ENCODE measurements around the gene TBX2.
A peak's percentile ranks its signal among the peaks of the same experiment; 100 is the strongest.

Gene TBX2

DNA sequence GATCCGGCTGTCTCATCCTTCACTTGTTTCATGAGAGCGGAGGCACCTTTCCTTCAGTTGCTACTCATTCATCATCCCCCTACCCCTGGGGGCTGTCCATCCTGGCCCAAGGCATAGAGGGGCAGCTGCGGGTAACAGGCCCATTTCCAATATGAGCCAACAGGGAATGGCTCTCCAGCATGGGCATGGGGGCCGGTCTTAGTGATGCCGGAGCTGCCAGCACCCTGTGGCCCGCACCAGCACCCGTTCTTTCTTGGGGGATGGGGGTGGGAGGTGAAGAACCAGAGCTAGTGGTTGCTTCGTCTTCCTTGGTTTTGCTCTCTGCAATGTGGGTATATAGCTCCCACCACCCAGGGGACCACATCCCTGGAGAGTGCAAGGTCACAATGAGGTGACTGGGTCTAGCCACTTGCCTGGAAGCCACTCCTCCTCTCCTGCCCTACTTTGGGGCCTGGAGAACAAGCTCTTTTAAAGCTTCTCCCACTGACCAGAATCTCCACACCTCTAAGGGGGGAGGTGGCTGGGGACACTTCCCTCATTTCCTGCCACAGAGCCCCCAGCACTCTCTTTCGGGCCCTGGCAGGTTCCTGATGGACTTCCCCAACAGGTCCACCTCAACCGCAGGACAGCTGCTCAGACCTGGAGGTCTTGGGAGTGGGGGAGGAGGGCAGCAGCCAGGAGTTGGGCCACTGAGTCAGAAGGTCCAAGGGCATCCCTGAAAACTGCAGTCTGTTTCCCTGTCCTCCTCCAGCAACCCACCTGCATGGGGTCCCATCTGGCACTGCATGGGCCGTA, 11.9 kb upstream of the TBX2 start:
- peak; percentile 40 for FAIRE-seq
- DNase-seq (ENCODE audit: low spot score): no peak

- FAIRE-seq: peak; percentile 48
- no peak for DNase-seq (ENCODE audit: low spot score)
Measured at GRCh38 chr17:61388561-61389356, 10.9 kb upstream of the TBX2 start.

GRCh38 chr17:61389670-61390478, 9.8 kb upstream of the TBX2 start:
- peak; percentile 91 for FAIRE-seq
- peak; percentile 92 for DNase-seq (ENCODE audit: low spot score)

DNA sequence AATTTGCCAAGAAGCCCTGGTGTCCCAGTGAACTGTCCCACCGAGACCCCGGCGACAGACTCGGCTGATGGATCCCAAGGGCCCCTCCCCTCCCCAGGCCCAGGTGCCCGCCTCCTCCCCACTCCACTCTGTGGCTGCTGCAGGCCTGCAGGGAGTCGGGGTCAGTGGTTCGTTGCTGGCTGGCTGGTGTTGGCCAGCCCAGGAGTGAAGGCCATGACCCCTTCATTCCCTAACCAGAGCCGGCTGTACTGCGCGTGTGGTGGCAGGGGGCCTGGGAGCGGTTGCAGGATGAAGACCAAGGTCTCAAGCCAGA, 9.2 kb upstream of the TBX2 start:
- no peak for DNase-seq (ENCODE audit: low spot score)
- no peak for FAIRE-seq

DNA sequence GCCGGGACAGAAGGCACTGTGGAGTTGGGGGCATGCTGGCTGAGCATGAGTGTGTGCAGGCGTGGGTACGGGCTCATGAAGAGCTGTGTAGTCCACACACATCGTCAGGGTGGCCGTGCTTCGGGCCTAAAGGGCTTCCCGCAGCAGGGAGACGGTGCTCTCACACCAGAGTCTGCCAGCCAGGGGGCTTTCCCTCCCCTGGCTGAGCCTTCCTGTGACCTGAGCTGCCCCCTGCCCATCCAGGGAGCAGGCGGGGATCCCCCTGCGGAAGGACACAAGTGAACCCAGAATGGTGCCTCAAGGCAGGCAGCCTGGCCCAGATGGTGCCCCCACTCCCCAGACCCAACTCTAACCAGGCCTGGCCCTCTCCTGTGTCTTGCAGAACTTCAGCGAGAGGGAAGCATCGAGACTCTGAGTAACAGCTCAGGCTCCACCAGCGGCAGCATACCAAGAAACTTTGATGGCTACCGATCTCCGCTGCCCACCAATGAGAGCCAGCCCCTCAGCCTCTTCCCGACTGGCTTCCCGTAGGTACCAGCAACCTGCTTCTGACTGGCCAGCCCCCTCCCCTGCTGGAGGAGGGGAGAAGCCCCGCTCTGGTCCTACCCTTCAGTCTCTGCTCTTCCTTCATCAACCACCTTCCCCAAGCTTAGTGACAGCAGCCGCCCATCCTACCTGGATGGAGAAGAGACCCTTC, 7.9 kb upstream of the TBX2 start:
- peak; percentile 46 for FAIRE-seq

DNA sequence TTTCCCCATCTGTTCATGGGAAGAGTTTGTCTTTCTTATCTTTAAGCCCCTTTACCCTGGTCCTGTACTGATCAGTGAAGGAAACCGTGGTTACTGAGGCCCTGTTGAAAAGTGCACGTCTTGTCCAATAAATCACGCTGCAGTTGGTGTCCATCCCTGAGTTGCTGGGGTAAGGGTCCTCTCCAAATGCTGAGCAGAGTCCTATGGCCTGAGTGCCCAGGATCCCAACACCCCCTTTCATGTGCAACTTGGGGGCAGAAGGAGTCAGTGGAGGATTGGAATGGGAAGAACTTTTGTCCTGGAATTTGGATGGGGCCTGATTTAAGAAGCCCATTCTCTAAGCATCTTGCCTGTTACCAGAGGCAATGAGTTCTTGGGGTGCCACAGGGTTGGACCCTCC, 7.0 kb upstream of the TBX2 start:
- FAIRE-seq (no peak), DNase-seq (ENCODE audit: low spot score) (no peak)

More for the DNA sequence above, 7.9 kb upstream of the TBX2 start:
- no peak for DNase-seq (ENCODE audit: low spot score)

DNA sequence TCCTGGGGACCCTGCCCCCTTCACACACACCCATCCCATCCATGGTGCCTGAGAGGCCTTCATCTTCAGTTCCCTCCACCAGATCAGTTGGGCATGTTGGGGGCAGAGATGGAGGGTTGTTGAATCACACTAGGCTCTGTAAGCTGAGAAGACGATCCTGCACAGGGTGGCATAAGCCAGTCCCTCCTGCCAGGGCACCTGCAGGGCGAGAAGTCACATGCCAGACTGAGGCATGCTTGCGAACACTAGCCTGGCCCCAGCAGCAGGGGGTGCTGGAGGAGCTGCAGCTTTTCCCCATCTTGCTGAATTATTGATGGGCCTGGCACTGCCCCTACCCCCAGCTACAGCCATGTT, 6.1 kb upstream of the TBX2 start:
- DNase-seq (ENCODE audit: low spot score) (no peak), FAIRE-seq (no peak)

GRCh38 chr17:61393904-61394629, 5.6 kb upstream of the TBX2 start:
- DNase-seq (ENCODE audit: low spot score) (no peak), FAIRE-seq (no peak)

DNA sequence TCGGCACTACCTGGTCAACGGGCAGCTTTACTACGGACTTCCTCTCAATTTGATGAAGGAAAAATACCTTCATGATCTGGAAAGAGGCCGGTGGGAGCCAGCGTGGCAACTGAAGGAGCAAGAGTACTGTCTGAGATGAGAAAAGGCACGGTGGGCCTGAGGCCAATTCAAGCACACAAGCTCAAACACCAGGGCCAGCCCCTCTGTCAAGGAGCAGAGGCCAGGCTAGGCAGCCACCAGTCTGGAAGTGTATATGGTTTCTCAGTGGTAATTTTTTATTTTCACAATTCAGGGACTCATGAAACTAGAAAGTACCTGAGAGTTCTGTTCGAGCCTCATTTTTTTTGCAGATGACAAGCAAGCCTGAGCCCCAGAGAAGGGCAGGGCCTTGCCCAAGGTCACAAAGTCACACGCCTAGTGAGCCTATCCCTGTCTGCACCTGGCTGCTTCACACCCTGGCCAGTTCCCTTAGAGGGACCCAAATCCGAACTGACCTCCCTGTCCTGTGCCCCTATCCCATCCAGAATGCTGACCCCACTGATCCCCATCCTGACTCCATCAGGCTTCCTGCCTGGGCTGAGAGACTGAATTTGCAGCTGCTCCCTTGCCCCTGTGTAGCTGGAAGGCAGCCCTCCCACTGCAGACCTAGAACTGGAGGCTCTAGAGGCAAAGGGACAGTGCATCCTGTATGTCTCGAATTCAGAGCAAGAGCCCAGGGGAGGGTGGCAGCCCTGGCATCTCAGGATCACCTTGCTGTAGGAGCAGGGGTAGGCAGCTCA, 4.8 kb upstream of the TBX2 start:
- DNase-seq (ENCODE audit: low spot score) (no peak), FAIRE-seq (no peak)

DNA sequence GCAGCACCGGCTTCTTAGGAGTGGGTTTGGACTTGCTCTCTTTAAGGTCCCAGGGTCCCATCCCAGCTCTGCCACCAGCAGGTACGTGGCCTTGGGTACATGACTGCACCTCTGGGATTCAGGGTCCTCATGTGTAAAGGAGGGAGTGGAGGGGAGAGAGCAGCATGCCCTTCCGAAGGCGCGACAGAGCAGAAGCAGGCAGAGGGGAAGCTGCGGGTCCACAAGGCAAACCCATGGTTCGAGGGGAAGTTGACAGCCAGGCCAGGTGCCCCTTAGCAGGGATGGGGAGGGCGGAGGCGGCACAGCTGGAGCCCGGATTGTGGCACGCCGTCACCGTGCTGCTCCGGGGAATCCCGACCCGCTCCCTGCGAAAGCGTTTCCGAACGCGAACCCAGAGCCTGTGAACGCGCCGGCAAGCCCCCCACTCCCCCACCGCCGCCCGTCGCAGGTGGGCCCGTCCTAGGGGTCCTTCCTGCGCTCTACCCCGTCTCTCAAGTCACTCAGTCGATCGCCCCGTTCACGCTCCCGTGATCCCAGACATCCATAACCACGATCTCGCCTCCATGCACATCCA, 4.1 kb upstream of the TBX2 start:
- no peak for FAIRE-seq

GRCh38 chr17:61395983-61396585, 3.6 kb upstream of the TBX2 start:
- FAIRE-seq (peak; percentile 52), DNase-seq (ENCODE audit: low spot score) (no peak)

More for the DNA sequence above, 4.1 kb upstream of the TBX2 start:
- no peak for DNase-seq (ENCODE audit: low spot score)

GRCh38 chr17:61396586-61397085, 3.0 kb upstream of the TBX2 start:
- peak; percentile 17 for FAIRE-seq
- DNase-seq (ENCODE audit: low spot score): no peak

- FAIRE-seq (peak; percentile 27), DNase-seq (ENCODE audit: low spot score) (no peak)
Measured at GRCh38 chr17:61397086-61397842, 2.4 kb upstream of the TBX2 start.

- DNase-seq (ENCODE audit: low spot score): no peak
- FAIRE-seq: no peak
Measured at GRCh38 chr17:61398721-61399130, 917 bp upstream of the TBX2 start.

DNA sequence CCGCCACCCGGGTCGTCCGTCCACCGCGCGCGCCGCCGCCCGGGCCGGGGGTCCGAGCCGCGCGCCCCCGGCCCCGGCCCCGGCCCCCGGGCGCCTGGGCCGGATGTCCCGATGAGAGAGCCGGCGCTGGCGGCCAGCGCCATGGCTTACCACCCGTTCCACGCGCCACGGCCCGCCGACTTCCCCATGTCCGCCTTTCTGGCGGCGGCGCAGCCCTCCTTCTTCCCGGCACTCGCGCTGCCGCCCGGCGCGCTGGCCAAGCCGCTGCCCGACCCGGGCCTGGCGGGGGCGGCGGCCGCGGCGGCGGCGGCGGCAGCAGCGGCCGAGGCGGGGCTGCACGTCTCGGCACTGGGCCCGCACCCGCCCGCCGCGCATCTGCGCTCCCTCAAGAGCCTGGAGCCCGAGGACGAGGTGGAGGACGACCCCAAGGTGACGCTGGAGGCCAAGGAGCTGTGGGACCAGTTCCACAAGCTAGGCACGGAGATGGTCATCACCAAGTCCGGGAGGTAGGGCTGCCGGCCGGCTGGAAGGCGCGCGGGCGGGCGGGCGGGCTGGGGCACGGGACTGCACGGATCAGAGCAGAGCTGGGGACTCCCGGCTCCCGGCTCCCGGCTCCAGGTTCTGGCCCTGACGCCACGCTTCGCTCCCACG, 548 bp downstream of the TBX2 start:
- no peak for FAIRE-seq
- DNase-seq (ENCODE audit: low spot score): no peak

- FAIRE-seq (no peak), DNase-seq (ENCODE audit: low spot score) (no peak)
Measured at GRCh38 chr17:61400717-61401388, 1.2 kb downstream of the TBX2 start.

GRCh38 chr17:61401389-61402072, 1.9 kb downstream of the TBX2 start:
- FAIRE-seq (peak; percentile 93), DNase-seq (ENCODE audit: low spot score) (no peak)

Data from urothelium cell line (cell line).